Glutamatergic neuron (in vitro differentiated cells): ENCODE data around the gene FHIT. TPM values are rescaled to one million over a fixed set of nuclear protein-coding genes. Genes with fewer than 3 reads are reported as not detected.

Experiments
- DNase-seq: peaks from one replicate; pipeline ENCODE4 v3.0.0; 2022
- H3K27ac Mint-ChIP-seq: one replicate; pipeline ENCODE4 v1.8.0; 2020; ENCODE audit warnings: mild to moderate bottlenecking, mixed read lengths, inconsistent platforms; ENCODE audit not compliant: unreplicated experiment
- H3K27me3 Mint-ChIP-seq: one replicate; pipeline ENCODE4 v1.8.0; 2020; ENCODE audit warnings: mild to moderate bottlenecking, moderate library complexity, mixed read lengths, inconsistent platforms; ENCODE audit not compliant: unreplicated experiment
- H3K36me3 Mint-ChIP-seq: one replicate; pipeline ENCODE4 v1.8.0; 2020; ENCODE audit warnings: mild to moderate bottlenecking, mixed read lengths, inconsistent platforms; ENCODE audit not compliant: unreplicated experiment
- H3K4me1 Mint-ChIP-seq: one replicate; pipeline ENCODE4 v1.8.0; 2020; ENCODE audit warnings: mild to moderate bottlenecking, low read depth, mixed read lengths, inconsistent platforms; ENCODE audit not compliant: unreplicated experiment
- H3K4me3 Mint-ChIP-seq: one replicate; pipeline ENCODE4 v1.8.0; 2020; ENCODE audit warnings: mild to moderate bottlenecking, mixed read lengths, inconsistent platforms; ENCODE audit not compliant: unreplicated experiment
- H3K9me3 Mint-ChIP-seq: one replicate; pipeline ENCODE4 v1.8.0; 2020; ENCODE audit warnings: mild to moderate bottlenecking, moderate library complexity, mixed read lengths, inconsistent platforms; ENCODE audit not compliant: unreplicated experiment
- total RNA-seq: library from RNA; stranded (reverse); fragmentation: NEBNext Ultra II Directional; extraction: Animal tissue kit (Norgen Biotek cat#: 25700); gene quantifications from one replicate; pipeline ENCODE4 v1.2.1, GENCODE V29; 2021; ENCODE audit not compliant: unreplicated experiment
- TF ChIP-seq, protein P1 (sequence below): fragments of 200-600 bp; sonication (generic); IDR thresholded peaks from one replicate; pipeline ENCODE4 v1.5.0; 2021; ENCODE audit not compliant: partially characterized antibody, unreplicated experiment

Gene FHIT
- total RNA-seq, 1 donor from 2014 or later = 15.2 TPM

DNA sequence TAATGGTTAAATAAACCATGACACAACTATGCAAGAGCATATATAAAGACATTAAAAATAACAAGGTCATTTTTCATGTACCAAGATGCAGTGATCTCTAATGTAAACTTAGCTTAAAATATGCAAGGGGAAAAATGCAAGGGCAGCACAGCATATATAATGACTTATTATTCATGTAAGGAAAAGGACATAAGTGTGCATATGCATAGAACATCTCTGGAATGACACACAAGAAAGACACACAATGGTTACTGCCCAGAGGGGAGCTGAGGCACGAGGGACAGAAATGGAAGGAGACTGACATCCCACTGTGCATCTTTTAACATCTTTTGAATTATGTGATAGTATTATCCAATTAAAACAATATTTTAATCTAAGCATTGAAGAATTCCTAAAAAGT is 79.0 kb downstream of the FHIT start:
- no peak for DNase-seq
- Mint-ChIP-seq H3K27ac (no peak overlapping the region), H3K4me3 (no peak overlapping the region), H3K36me3 (no peaks in the 10 kb centered on the region), H3K9me3 (no peaks in the 10 kb centered on the region), H3K27me3 (no peaks in the 10 kb centered on the region), H3K4me1 (no peaks in the 10 kb centered on the region)
- TF ChIP-seq, protein P1, sequence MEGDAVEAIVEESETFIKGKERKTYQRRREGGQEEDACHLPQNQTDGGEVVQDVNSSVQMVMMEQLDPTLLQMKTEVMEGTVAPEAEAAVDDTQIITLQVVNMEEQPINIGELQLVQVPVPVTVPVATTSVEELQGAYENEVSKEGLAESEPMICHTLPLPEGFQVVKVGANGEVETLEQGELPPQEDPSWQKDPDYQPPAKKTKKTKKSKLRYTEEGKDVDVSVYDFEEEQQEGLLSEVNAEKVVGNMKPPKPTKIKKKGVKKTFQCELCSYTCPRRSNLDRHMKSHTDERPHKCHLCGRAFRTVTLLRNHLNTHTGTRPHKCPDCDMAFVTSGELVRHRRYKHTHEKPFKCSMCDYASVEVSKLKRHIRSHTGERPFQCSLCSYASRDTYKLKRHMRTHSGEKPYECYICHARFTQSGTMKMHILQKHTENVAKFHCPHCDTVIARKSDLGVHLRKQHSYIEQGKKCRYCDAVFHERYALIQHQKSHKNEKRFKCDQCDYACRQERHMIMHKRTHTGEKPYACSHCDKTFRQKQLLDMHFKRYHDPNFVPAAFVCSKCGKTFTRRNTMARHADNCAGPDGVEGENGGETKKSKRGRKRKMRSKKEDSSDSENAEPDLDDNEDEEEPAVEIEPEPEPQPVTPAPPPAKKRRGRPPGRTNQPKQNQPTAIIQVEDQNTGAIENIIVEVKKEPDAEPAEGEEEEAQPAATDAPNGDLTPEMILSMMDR = no peak

DNA sequence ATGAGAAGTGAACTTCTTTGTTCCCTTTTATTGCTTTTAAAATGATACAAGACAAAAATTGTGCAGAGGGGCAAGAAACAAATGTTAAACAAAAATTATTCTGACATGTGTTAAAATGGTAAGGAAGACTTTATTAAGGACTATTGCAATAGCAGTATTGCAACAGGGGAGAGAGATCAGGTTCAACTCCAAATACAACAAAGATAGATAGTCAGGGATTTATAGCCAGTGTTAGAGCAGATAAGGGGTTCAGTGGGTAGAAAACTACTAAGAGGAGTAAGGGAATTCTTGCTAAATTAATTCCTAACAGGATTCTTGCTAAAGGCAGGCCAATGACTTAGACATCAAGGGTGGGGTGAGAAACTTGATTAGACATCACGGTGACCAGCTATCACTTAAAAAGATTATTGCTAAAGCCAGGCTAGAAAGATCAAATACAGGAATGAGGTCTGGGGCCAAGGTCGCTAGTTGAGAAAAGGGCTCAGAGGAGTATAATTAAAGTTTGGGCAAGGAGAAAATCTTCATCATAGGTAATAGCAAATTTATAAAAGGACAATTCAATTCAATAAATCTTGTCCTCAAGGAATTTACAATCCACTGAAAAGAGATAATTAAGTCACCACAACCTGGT is 81.5 kb downstream of the FHIT start:
- Mint-ChIP-seq H3K9me3 (no peaks in the 10 kb centered on the region), H3K4me1 (no peaks in the 10 kb centered on the region), H3K36me3 (no peaks in the 10 kb centered on the region), H3K4me3 (no peak overlapping the region), H3K27me3 (no peaks in the 10 kb centered on the region), H3K27ac (no peak overlapping the region)
- TF ChIP-seq, protein P1 = no peak
- no peak for DNase-seq

DNA sequence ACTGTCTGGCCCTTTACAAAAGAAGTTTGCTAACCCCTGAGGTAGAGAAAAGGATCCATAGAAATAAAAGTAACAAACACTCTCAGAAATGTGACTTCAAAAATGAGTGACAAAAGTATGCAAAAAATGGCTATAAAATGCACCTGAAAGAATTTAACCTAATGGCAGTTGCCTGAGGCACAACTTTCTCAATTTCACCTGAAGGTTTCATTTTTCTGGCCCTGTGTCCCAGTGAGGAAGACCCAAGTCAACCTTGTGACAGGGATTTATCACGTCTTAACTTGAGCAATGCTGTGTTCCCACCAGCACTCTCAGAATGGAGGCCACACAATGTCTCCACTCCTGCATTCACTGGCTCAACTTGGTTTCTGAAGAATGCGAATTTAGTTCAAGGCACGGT is 83.0 kb downstream of the FHIT start:
- Mint-ChIP-seq H3K27ac (no peak overlapping the region), H3K4me1 (no peaks in the 10 kb centered on the region), H3K9me3 (no peaks in the 10 kb centered on the region), H3K36me3 (no peaks in the 10 kb centered on the region), H3K4me3 (no peak overlapping the region), H3K27me3 (no peaks in the 10 kb centered on the region)
- TF ChIP-seq, protein P1 = no peak
- DNase-seq = no peak

DNA sequence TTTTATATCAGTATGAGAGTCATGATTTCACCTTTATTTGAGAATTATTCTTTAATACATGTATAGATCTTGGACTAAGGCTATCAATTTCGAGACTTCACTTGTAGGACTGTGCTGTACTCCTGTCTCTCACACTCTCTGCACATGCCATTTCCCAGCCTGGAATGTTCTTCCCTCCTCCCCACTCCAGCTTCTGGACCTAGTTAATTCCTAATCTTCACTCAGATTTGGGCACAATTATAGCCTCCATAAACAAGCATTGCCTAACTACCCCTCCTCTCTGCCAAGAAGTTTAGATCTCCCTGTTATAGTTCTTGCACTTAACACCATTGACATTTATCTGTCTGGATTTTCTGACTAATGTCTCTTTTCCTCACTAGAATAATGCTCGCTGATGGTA is 88.3 kb downstream of the FHIT start:
- TF ChIP-seq, protein P1 = no peak
- H3K27me3 Mint-ChIP-seq = no peaks in the 10 kb centered on the region
- H3K36me3 Mint-ChIP-seq = no peaks in the 10 kb centered on the region
- H3K4me1 Mint-ChIP-seq = no peaks in the 10 kb centered on the region
- H3K9me3 Mint-ChIP-seq = no peaks in the 10 kb centered on the region
- DNase-seq = no peak
- H3K27ac Mint-ChIP-seq = no peak overlapping the region
- H3K4me3 Mint-ChIP-seq = no peak overlapping the region

DNA sequence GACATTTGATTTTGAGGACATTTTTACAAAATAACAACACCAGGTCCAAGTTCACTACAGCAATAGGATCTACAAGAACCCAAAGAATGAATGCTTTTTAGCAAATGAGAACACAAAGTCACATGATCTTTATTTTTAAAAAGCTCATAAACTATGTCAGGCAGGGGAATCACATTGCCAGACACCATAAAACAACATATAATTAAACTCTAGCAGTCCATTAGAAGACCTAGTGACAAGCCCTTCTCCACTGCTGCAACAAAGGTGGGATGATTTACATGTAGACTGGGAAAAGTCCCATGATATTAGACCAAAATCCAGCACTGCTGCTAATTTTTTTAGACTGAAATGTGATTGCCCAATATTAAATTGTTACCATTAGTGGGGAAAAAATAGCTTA is 92.6 kb downstream of the FHIT start:
- no peak overlapping the region for H3K27ac Mint-ChIP-seq
- H3K4me3 Mint-ChIP-seq = no peak overlapping the region
- H3K27me3 Mint-ChIP-seq = no peaks in the 10 kb centered on the region
- H3K9me3 Mint-ChIP-seq = no peaks in the 10 kb centered on the region
- H3K4me1 Mint-ChIP-seq = peaks cover 7% of the 10 kb centered on the region
- no peaks in the 10 kb centered on the region for H3K36me3 Mint-ChIP-seq
- DNase-seq = no peak
- TF ChIP-seq, protein P1 = no peak
